Ecto neural progenitor cell (in vitro differentiated cells): Measurements from ENCODE around the gene MAN2A1.

Source experiments
- DNase-seq: peaks from one replicate; pipeline ENCODE4 v3.0.0-alpha.2; 2018; ENCODE audit warnings: low spot score

Gene MAN2A1

GRCh38 chr5:109681763-109682162 is 8.0 kb upstream of the MAN2A1 start:
- no peak for DNase-seq

DNA sequence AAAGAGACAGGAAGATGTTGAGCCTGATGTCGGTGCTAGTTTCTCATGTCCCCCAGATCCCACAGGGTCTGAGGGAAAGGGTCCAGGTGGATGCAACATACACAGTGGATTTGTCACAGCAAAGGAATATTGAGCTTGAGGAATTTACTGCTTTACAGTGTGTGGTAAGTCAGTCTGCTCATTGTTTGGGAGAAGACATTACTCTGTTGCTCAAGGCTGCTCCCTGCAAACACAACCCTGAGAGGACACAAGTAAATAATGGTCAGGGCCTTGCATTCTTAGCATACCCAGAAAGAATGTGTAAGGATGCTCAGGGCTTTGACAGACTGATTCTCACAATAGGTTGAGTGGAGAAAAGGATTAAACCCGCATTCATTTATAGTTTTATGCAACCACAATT is 7.3 kb upstream of the MAN2A1 start:
- DNase-seq, result no peak

- DNase-seq, result no peak
Observed at GRCh38 chr5:109685916-109686315, 3.8 kb upstream of the MAN2A1 start.

DNA sequence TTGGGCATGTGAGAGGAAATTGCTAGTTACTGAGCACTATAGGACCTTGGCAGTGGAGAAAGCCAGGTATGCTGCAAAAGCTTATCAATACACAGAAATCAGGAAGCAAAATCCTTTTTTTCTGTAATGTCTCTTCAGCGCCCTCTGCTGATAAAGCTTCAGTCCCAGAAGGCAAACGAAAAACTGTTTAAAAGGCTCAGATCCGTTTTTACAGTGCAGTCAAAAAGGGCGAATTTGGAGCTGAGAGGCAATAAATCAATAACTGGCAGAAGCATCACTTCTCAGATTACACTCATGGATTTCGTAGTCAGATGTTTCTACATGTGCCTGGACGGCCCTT is 1.1 kb upstream of the MAN2A1 start:
- no peak for DNase-seq

GRCh38 chr5:109688970-109689739 is 572 bp upstream of the MAN2A1 start:
- peak; percentile 90 for DNase-seq

- peak; percentile 61 for DNase-seq
Observed at GRCh38 chr5:109690242-109690974, 681 bp downstream of the MAN2A1 start.

- DNase-seq, result peak; percentile 61
Observed at GRCh38 chr5:109690975-109691574, 1.3 kb downstream of the MAN2A1 start.

GRCh38 chr5:109691996-109692395 is 2.3 kb downstream of the MAN2A1 start:
- no peak for DNase-seq

DNA sequence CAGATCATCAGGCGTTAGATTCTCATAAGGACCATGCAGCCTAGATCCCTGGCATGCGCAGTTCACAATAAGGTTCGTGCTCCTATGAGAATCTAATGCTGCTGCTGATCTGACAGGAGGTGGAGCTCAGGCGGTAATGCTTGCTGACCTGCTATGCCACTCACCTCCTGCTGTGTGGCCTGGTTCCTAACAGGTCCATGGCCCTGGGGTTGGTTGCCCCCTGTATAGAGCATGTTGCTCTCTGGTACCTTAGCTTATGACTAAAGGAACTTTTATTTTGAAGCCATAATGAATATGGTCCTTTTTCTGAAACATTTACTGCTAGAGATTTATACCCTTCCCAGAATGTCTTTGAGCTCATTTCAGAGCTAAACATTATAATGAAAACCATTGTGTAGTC is 3.1 kb downstream of the MAN2A1 start:
- DNase-seq, result no peak

- DNase-seq, result no peak
Observed at GRCh38 chr5:109693535-109694400, 4.0 kb downstream of the MAN2A1 start.

DNA sequence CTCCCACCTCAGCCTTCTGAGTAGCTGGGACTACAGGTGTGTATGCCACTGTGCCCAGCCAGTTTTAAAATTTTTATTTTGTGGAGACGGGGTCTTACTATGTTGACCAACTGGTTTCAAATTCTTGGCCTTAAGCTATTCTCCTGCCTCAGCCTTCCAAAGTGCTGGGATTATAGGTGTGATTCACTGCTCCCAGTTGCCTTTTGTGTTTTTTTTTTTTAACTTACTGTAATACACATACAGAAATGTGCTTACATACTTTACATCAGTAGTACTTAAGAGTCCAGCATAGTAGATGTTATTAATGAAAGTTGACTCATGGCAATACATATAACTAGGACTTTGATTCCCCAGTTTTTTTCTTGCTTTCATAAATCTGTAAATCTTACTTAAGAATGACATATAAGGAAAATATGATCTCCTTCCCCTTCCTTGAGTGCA is 4.7 kb downstream of the MAN2A1 start:
- no peak for DNase-seq

DNA sequence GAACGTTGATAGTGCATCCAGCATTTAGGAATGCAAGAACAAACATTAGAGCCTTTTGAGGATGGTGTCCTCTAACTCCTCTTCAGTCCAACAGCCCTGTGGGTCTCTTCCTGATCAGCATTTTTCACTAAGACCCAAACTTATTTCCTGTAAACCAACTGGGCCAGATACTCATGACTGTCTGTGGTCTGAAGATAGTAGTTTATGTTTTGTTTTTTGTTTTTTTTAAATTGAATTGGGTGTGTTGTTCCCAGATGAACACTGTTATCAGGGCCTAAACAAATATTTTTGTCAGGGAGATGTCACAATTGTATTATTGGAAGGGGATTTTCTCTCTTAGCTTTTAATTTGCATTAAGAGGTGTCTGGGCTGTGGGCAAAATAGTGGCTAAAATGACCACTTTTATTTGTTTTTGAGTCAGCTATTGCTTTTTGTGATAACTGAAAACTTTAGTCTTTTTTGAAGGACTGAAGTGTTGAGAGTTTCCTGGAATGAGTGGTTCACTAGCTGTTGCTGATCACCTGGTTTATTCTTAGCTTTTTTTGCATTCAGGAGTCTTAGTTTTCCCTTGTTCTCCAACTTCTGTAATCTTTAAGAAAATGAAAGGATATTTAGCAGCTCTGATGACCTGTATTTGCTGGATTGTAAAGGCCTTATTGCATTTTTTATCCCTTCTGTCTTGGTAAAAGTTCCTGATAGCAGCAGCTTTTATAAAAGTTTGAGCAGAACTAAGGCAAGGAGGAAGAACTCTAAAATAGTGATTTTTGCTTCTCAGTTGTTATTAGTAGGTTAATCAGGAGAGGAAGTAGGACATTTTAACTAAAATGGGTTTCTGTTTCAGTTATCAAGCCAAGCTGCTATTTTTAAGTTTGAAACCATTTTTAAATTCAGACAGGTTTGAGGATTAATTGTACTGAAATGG is 5.5 kb downstream of the MAN2A1 start:
- DNase-seq, result no peak

- no peak for DNase-seq
Observed at GRCh38 chr5:109697339-109697738, 7.6 kb downstream of the MAN2A1 start.

- no peak for DNase-seq
Observed at GRCh38 chr5:109700516-109701153, 10.9 kb downstream of the MAN2A1 start.

GRCh38 chr5:109701252-109701651 is 11.5 kb downstream of the MAN2A1 start:
- no peak for DNase-seq

DNA sequence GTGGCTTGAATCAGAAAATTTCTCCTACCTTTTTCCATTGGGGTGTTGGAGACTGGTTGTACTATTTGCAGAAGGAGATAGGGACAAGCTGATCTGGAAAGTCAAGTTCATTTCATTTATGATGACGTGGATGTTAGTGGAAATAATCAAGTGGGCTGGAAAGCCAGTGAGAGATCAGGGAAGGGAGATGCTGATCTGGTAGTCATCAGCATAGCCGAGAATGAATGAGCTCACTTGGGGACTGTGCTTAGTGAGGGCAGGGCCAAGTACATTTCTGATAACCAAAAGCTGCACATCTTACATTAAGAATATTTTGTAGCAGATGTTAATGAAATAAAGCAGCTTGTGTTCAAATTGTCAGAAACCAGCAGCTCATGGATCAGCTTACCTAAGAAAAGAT is 12.1 kb downstream of the MAN2A1 start:
- DNase-seq, result no peak

GRCh38 chr5:109703166-109703565 is 13.4 kb downstream of the MAN2A1 start:
- DNase-seq, result no peak

DNA sequence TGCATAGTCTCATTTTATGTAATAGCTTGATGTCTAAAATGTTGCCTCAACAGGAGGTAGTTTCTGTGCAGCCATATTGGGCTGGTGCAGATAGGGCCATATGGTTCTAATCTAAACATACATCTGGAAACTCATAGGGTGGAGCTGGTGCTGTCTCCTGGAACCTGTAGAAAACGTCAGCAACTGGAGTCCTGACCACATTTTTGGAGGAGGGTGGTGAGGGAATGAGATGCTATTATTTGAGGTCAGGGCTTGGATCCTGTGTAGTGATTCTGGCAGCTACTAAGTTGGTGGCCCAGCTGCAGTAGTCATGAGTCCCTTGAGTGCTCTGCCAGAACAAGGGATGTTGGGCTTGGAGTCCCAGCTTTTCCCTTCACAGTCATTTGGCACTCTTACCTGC is 14.1 kb downstream of the MAN2A1 start:
- no peak for DNase-seq

DNA sequence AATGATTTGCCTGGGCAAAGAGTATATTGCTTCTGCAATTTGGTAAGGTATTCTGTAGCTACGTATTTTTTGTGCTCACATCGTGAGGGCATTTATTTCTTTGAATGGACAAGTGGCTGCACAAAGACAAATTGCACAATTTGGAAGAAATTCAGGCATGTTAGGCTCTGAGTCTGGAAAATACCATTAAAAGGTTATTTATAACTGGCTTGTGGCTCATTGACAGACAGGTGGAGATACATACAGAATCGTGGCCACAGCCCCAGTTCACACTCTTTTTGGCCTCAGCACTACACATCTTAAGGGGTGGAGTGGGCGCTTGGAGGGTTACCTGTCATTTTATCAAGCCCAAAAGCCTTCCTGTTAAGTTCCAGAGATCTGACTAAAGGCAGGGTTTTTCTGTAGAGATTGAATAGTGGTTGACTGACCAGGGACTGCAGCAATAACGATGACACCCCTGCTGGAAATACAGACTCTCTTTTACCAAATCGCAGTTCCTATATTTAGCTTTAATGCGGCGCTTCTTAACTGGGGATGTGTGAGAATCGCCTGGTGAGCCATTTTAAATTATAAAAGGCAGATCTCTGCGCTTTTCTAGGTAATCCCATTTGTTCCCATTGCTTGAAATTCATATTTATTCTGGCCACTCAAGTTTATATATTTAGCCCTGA is 14.7 kb downstream of the MAN2A1 start:
- no peak for DNase-seq

DNA sequence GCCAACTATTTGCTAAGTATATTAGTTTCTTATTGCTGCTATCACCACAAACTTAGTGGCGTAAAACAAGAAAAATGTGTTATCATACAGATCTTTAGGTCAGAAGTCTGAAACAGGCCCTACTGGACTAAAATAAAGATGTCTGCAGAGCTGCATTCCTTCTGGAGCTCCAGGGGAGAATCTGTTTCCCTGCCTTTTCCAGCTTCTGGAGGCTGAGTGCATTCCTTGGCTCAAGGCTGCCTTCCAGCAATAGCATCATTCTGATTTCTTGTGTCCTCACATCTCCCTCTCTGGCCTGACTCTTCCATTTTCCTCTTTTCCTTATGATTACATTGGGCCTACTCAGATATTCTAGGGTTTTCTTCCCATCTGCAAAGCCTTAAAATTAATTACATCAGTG is 15.9 kb downstream of the MAN2A1 start:
- DNase-seq, result no peak
